ENCODE data around the gene CPNE2. TPM values are rescaled to one million over a fixed set of nuclear protein-coding genes. Genes with fewer than 3 reads are reported as not detected.

CPNE2 gene
- total and polyA plus RNA-seq, 2 of the 8 experiments (the other 6 are each of a cell fraction or from before 2014, with no cell fraction given) = 10.6 to 39.5 TPM

DNA sequence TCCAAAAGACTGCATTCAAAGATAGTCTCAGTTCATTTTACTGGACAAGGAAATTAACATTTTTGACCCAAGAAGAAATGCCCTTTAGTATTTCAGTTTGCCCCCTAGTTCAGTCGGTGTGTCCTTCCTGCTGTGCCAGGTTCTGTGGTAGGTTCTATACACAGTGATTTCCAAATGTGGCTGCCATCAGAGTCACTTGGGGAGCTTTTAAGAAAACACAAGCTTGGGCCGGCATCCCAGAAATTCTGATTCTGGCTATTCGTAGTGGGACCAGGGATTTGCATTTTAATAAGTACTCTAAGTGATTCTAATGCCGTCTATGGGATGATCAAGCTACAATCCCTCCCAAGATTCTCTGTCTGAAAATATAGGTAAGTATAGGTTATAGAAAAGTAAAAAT is 103.9 kb downstream of the CPNE2 start:
- Histone ChIP-seq H3K79me1 (ENCODE audit: low read depth, low read length) (no peaks in the 10 kb centered on the region; the same call in none of the 2 replicates), H4K8ac (ENCODE audit: extremely low read depth, insufficient read depth, low read length) (no peak overlapping the region), H3K4ac (replicated peaks; ENCODE audit: insufficient read length, low read depth, low read length) (no peak overlapping the region), H2BK12ac (ENCODE audit: low read depth, low read length) (no peak overlapping the region), H2AFZ (ENCODE audit: low read length) (no peak overlapping the region), H3K27me3 (replicated peaks in 1 of 4; ENCODE audit: control insufficient read depth in 3 of 4, extremely low read depth in 1 of 4, insufficient read depth in 3 of 4, low read length in 3 of 4) (no peaks in the 10 kb centered on the region), H3K36me3 (ENCODE audit: control insufficient read depth in 2 of 4, insufficient read depth in 4 of 4, low read length in 3 of 4) (no peaks in the 10 kb centered on the region; a peak in 1 of 8 replicates), H4K91ac (replicated peaks; ENCODE audit: insufficient read length, low read length) (no peak overlapping the region), H3K4me2 (ENCODE audit: insufficient read depth in 1 of 2, low read depth in 2 of 2, low read length in 2 of 2) (no peak overlapping the region), H3K9me3 (ENCODE audit: insufficient read depth in 2 of 2, low read depth in 1 of 2, low read length in 1 of 2) (peaks cover 0 to 3% of the 10 kb centered on the region in 2 experiments; a peak in 1 of 4 replicates), H4K20me1 (replicated peaks in 1 of 2; ENCODE audit: control insufficient read depth in 1 of 2, insufficient read depth in 2 of 2, low read length in 2 of 2) (no peaks in the 10 kb centered on the region), H3K56ac (replicated peaks; ENCODE audit: insufficient read length, low read depth, low read length) (no peak overlapping the region), H3K27ac (ENCODE audit: low read depth, low read length) (no peak overlapping the region), H3K14ac (ENCODE audit: insufficient read length) (no peak overlapping the region), H2BK5ac (ENCODE audit: low read depth, low read length) (no peak overlapping the region), H2BK15ac (ENCODE audit: low read length) (no peak overlapping the region), H2BK120ac (replicated peaks; ENCODE audit: low read depth, low read length) (no peak overlapping the region), H3K79me2 (ENCODE audit: control insufficient read depth in 1 of 2, insufficient read depth in 2 of 2, low read length in 2 of 2) (peaks cover 2 to 58% of the 10 kb centered on the region in 2 experiments; a peak in 3 of 4 replicates), H3K23me2 (ENCODE audit: low read depth, low read length) (no peaks in the 10 kb centered on the region), H3K4me1 (replicated peaks in 1 of 4; ENCODE audit: control insufficient read depth in 3 of 4, insufficient read depth in 4 of 4, low read length in 3 of 4) (no peaks in the 10 kb centered on the region; a peak in 1 of 7 replicates), H3K23ac (ENCODE audit: insufficient read length) (no peak overlapping the region), H3K4me3 (ENCODE audit: extremely low read depth in 1 of 4, insufficient read depth in 2 of 4, low read depth in 3 of 4, low read length in 4 of 4) (no peak overlapping the region), H3K18ac (ENCODE audit: extremely low read depth, low read length) (no peak overlapping the region), H3K9ac (replicated peaks in 1 of 4; ENCODE audit: extremely low read depth in 1 of 4, low read depth in 3 of 4, low read length in 3 of 4) (no peak overlapping the region), H2AK5ac (ENCODE audit: low read depth, low read length) (no peak overlapping the region), H2BK20ac (ENCODE audit: low read length) (no peak overlapping the region), H4K5ac (ENCODE audit: insufficient read length, low read depth, low read length) (no peak overlapping the region)
- FAIRE-seq (no peak), DNase-seq (ENCODE audit: low read depth in 1 of 2, low spot score in 2 of 2) (no peak)
- 82% methylated on average over 4 of the region's 4 CpGs; no CpG with 5 or more reads in 1 of the 2 experiments for WGBS, 2 experiments (ENCODE audit: extremely low coverage in 1 of 2, insufficient coverage in 1 of 2, insufficient read length in 1 of 2, insufficient replicate concordance in 2 of 2, low coverage in 1 of 2, low lambda C conversion rate in 2 of 2, missing lambda C conversion rate in 1 of 2)
- POLR2A ChIA-PET (ENCODE audit: partially characterized antibody) = interaction anchor here (0.6 to 1.6 kb wide), 2 partner anchors 11 to 13 kb away, joined by 3 to 4 read pairs; partner anchors contain the start of genes PSME3IP1 and RSPRY1
- CTCF ChIA-PET (ENCODE audit: partially characterized antibody) = no interaction called here
- TF ChIP-seq NANOG (IDR thresholded peaks at IDR 0.05; ENCODE audit: insufficient read depth, low read depth, low read length, poor library complexity, severe bottlenecking) (no peak), RXRA (IDR thresholded peaks at IDR 0.05; ENCODE audit: insufficient read depth, low read depth, low read length) (no peak), KDM5A (IDR thresholded peaks at IDR 0.05; ENCODE audit: low read length) (no peak), SP1 (IDR thresholded peaks at IDR 0.05; ENCODE audit: low read depth, low read length) (no peak), CREB1 (IDR thresholded peaks at IDR 0.05) (no peak)
- TF ChIP-seq, protein P1, sequence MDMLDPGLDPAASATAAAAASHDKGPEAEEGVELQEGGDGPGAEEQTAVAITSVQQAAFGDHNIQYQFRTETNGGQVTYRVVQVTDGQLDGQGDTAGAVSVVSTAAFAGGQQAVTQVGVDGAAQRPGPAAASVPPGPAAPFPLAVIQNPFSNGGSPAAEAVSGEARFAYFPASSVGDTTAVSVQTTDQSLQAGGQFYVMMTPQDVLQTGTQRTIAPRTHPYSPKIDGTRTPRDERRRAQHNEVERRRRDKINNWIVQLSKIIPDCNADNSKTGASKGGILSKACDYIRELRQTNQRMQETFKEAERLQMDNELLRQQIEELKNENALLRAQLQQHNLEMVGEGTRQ (IDR thresholded peaks at IDR 0.05; ENCODE audit: low read length) = no peak
